CD4-positive, alpha-beta T cell (primary cell): Measurements from ENCODE around the gene TPGS2. TPM values are rescaled to one million over a fixed set of nuclear protein-coding genes. Genes with fewer than 3 reads are reported as not detected.

ENCODE experiments used
- ATAC-seq: fragments of 200-7000 bp; cut with Tn5 transposase; one replicate; pipeline ENCODE4 v1.10.0; 2022; ENCODE audit warnings: mild to moderate bottlenecking; ENCODE audit not compliant: poor library complexity
- CTCF ChIA-PET: fragments of 350-600 bp; sonication (Branson Sonifier 250); formaldehyde crosslinking; loops from one replicate; lab custom pipeline; 2021; ENCODE audit warnings: antibody characterized with exemption, inconsistent platforms; lab: Charles Lee
- POLR2A ChIA-PET: fragments of 350-600 bp; sonication (Branson Sonifier 250); formaldehyde crosslinking; loops from one replicate; lab custom pipeline; 2021; ENCODE audit warnings: antibody characterized with exemption, inconsistent platforms; lab: Charles Lee
- DNase-seq, 14 experiments: peaks; one replicate each; pipeline ENCODE4 v3.0.0-alpha.2; 2013 to 2020; ENCODE audit warnings: mixed read lengths in 2 of 14
- H3K27ac ChIP-seq, 2 donors: one replicate each; pipeline versions ENCODE4 v1.5.1 to v1.7.0; 2013; ENCODE audit warnings: low read length in 2 of 2, low read depth in 1 of 2, mild to moderate bottlenecking in 1 of 2
- H3K27me3 ChIP-seq, 2 experiments: 1 replicate in 1 of 2; 2 replicates in 1 of 2; pipeline versions ENCODE4 v1.6.1 to v1.7.0; 2013; ENCODE audit warnings: low read length in 2 of 2, control low read depth in 1 of 2, mild to moderate bottlenecking in 1 of 2, moderate library complexity in 1 of 2; ENCODE audit not compliant: insufficient read depth in 2 of 2, control insufficient read depth in 1 of 2
- H3K36me3 ChIP-seq: one replicate; pipeline ENCODE4 v1.6.1; 2013; ENCODE audit warnings: low read length, control low read depth; ENCODE audit not compliant: insufficient read depth
- H3K4me1 ChIP-seq: one replicate; pipeline ENCODE4 v1.6.1; 2013; ENCODE audit warnings: low read length, control low read depth; ENCODE audit not compliant: insufficient read depth
- H3K4me3 ChIP-seq: one replicate; pipeline ENCODE4 v1.5.1; 2013; ENCODE audit warnings: mild to moderate bottlenecking, low read length, moderate library complexity
- H3K9me3 ChIP-seq, 2 experiments: 1 replicate in 1 of 2; 2 replicates in 1 of 2; pipeline versions ENCODE4 v1.6.1 to v1.7.0; 2013; ENCODE audit warnings: low read length in 2 of 2, mild to moderate bottlenecking in 2 of 2, control low read depth in 1 of 2, moderate library complexity in 1 of 2; ENCODE audit not compliant: control insufficient read depth in 1 of 2, insufficient read depth in 1 of 2
- H3K27ac Mint-ChIP-seq: one replicate; pipeline ENCODE4 v1.8.0; 2020; ENCODE audit warnings: mixed read lengths
- H3K27me3 Mint-ChIP-seq: one replicate; pipeline ENCODE4 v1.8.0; 2021; ENCODE audit warnings: mixed read lengths
- H3K36me3 Mint-ChIP-seq: one replicate; pipeline ENCODE4 v1.8.0; 2021; ENCODE audit warnings: low read depth, mixed read lengths
- H3K4me1 Mint-ChIP-seq: one replicate; pipeline ENCODE4 v1.8.0; 2021; ENCODE audit warnings: low read depth, mixed read lengths
- H3K4me3 Mint-ChIP-seq: one replicate; pipeline ENCODE4 v1.8.0; 2020; ENCODE audit warnings: mild to moderate bottlenecking, mixed read lengths
- H3K9me3 Mint-ChIP-seq: one replicate; pipeline ENCODE4 v1.8.0; 2020; ENCODE audit warnings: mixed read lengths
- intact Hi-C, 2 experiments: fragments of 100-400 bp; cut with DNase I in 1 of 2; cut with micrococcal nuclease in 1 of 2; formaldehyde crosslinking; loops; one replicate each; pipeline versions ENCODE4 v1.15.1 to v1.9.0; 2023 to 2025; cut with DNase I, micrococcal nuclease
- total RNA-seq, 174 experiments: library from RNA in 2 of 174; stranded (reverse) in 2 of 174; gene quantifications; one replicate each; pipeline ENCODE4 v1.2.3 and lab custom pipeline; 2021 to 2026
- TF ChIP-seq, protein P1 (sequence below): fragments of 200-600 bp; IDR thresholded peaks from one replicate; pipeline ENCODE4 v1.8.0; 2022; ENCODE audit warnings: antibody characterized with exemption, mild to moderate bottlenecking

TPGS2 gene
- total RNA-seq, 2 experiments from 2014 or later = 16.4 to 19.0 TPM

DNA sequence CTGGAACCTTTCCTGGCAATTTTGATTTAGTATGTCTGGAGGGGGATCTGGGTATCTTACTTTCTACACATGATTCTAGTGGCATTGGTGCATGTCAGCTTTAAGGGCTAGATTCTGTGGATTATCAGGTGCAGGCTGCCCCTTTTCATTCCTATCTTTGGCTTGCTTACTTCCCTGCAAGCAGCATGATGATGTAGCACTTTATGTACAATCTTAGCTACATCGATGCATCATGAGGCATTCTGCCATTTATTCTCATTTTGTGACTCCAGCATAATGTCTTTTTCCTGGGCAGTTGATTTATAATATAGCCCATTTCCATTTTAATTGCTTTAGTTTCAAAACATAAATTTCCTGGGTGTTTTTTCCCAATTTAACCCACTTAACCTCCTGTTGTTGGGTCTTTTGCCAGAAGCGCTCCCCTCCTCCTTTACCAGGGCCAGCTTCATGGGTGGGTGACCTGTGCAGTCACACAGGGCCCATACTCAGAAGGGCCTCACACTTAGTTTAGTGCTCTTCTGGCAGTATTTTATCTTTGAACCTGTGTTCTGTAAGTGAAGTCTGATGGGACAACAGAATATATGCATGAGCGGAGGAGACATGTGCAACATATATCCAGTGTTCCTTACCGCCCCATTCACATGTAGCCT lies 36.0 kb downstream of the TPGS2 start:
- ATAC-seq (no peak), DNase-seq (no peak)
- H3K36me3 ChIP-seq = peaks cover 27% of the 10 kb centered on the region
- H3K27ac ChIP-seq = no peak overlapping the region
- Mint-ChIP-seq H3K4me3 (no peak overlapping the region), H3K27ac (no peak overlapping the region), H3K36me3 (peaks cover 99% of the 10 kb centered on the region), H3K9me3 (peaks cover 7% of the 10 kb centered on the region), H3K4me1 (no peaks in the 10 kb centered on the region), H3K27me3 (no peaks in the 10 kb centered on the region)
- TF ChIP-seq, protein P1, sequence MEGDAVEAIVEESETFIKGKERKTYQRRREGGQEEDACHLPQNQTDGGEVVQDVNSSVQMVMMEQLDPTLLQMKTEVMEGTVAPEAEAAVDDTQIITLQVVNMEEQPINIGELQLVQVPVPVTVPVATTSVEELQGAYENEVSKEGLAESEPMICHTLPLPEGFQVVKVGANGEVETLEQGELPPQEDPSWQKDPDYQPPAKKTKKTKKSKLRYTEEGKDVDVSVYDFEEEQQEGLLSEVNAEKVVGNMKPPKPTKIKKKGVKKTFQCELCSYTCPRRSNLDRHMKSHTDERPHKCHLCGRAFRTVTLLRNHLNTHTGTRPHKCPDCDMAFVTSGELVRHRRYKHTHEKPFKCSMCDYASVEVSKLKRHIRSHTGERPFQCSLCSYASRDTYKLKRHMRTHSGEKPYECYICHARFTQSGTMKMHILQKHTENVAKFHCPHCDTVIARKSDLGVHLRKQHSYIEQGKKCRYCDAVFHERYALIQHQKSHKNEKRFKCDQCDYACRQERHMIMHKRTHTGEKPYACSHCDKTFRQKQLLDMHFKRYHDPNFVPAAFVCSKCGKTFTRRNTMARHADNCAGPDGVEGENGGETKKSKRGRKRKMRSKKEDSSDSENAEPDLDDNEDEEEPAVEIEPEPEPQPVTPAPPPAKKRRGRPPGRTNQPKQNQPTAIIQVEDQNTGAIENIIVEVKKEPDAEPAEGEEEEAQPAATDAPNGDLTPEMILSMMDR = no peak
- no peak overlapping the region for H3K4me3 ChIP-seq
- POLR2A ChIA-PET = no interaction called here
- intact Hi-C loops = no loop called here
- no peaks in the 10 kb centered on the region for H3K27me3 ChIP-seq
- no peaks in the 10 kb centered on the region for H3K9me3 ChIP-seq
- CTCF ChIA-PET = interaction anchor here (0.6 kb wide), 1 partner anchor 30 kb away, joined by 3 read pairs; no protein-coding TSS in a partner anchor
- H3K4me1 ChIP-seq = no peaks in the 10 kb centered on the region

DNA sequence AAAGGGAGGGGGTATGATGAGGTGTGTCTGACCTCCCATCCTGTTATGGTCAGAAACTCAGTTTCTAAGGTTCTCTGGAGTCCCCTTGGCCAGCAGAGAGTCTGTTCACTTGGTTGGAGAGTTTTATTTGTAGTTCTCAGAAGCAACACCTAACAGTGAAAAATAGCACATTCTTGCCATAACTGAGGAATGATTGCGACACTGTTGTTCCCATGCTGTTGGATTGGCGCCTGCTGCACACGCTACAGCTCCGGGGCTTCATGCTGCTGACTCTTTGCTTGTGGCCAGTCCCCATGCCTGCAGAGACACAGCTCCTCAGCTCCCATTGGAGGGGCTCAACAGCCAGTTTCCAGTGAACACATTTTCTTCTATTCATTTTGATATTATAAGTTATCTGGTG lies 42.1 kb downstream of the TPGS2 start:
- no peak for DNase-seq
- no peak overlapping the region for H3K27ac ChIP-seq
- no peaks in the 10 kb centered on the region for H3K27me3 ChIP-seq
- Mint-ChIP-seq H3K4me3 (no peak overlapping the region), H3K36me3 (peaks cover 61% of the 10 kb centered on the region), H3K27me3 (no peaks in the 10 kb centered on the region), H3K4me1 (no peaks in the 10 kb centered on the region), H3K9me3 (peaks cover 7% of the 10 kb centered on the region), H3K27ac (no peak overlapping the region)
- ChIA-PET CTCF (no interaction called here), POLR2A (no interaction called here)
- H3K36me3 ChIP-seq = peaks cover 7% of the 10 kb centered on the region
- intact Hi-C loops = no loop called here
- TF ChIP-seq, protein P1 = no peak
- no peak overlapping the region for H3K4me3 ChIP-seq
- no peak for ATAC-seq
- no peaks in the 10 kb centered on the region for H3K4me1 ChIP-seq
- peaks cover 0 to 3% of the 10 kb centered on the region in 2 experiments for H3K9me3 ChIP-seq

DNA sequence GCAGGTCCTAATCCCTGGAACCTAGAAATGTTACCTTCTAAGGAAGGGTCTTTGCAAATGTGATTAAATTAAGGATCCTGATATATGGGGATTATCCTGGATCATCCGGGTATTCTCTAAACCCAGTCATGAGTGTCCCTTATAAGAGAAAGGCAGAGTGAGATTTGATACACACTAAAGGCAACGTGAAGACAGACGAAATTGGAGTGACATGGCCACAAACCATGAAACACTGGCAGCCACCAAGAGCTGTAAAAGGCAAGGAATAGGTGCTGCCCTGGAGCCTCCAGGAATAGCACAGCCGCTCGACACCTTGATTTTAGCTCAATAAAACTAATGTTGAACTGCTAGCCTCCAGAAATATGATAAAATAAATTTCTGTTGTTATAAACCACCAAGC lies 45.0 kb downstream of the TPGS2 start:
- H3K9me3 Mint-ChIP-seq = no peaks in the 10 kb centered on the region
- H3K27me3 Mint-ChIP-seq = no peaks in the 10 kb centered on the region
- H3K27ac Mint-ChIP-seq = no peak overlapping the region
- Histone ChIP-seq H3K4me3 (no peak overlapping the region), H3K27me3 (no peaks in the 10 kb centered on the region), H3K9me3 (peaks cover 0 to 3% of the 10 kb centered on the region in 2 experiments), H3K4me1 (no peaks in the 10 kb centered on the region), H3K27ac (no peak overlapping the region), H3K36me3 (peaks cover 2% of the 10 kb centered on the region)
- no peak overlapping the region for H3K4me3 Mint-ChIP-seq
- no peaks in the 10 kb centered on the region for H3K4me1 Mint-ChIP-seq
- CTCF ChIA-PET = no interaction called here
- no peak for DNase-seq
- peaks cover 32% of the 10 kb centered on the region for H3K36me3 Mint-ChIP-seq
- POLR2A ChIA-PET = no interaction called here
- intact Hi-C loops = no loop called here
- TF ChIP-seq, protein P1 = no peak
- no peak for ATAC-seq
